ENCODE measurements around the gene ESR1. TPM values are rescaled to one million over a fixed set of nuclear protein-coding genes. Genes with fewer than 3 reads are reported as not detected.

Gene ESR1
- total and polyA plus RNA-seq, 12 donors: 0.28 to 9.4 (median 3.8) TPM

DNA sequence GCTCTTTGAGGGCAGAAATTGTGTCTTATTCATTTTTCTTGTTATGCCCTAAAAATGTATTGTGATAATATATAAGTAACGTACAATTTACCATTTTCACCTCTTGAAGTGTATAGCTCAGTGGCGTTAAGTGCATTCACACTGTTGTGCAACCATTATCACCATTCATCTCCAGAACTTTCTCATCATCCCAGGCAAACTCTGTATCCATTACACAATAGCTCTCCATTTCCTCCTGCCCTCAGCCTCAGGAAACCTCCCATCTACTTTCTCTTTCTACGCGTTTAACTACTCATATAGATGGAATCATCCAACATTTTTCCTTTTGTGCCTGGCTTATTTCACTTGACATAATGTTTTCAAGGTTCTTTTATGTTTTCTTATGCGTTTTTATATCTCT is 184.6 kb downstream of the ESR1 start:
- no peak overlapping the region for H3K27ac ChIP-seq
- H3K4me3 ChIP-seq: no peak overlapping the region
- no peaks in the 10 kb centered on the region for H3K36me3 ChIP-seq (replicated peaks in 1 of 2)
- WGBS, 4 donors: 74 to 82% (median 76%) methylated on average over 5 of the region's 5 CpGs
- no peaks in the 10 kb centered on the region for H3K27me3 ChIP-seq
- intact Hi-C loops (cut with DNase I): no loop called here
- no peaks in the 10 kb centered on the region for H3K9me3 ChIP-seq (replicated peaks in 1 of 3)
- no peaks in the 10 kb centered on the region for H3K4me1 ChIP-seq (replicated peaks in 1 of 2)
- no peak for DNase-seq
- TF ChIP-seq, protein P1, sequence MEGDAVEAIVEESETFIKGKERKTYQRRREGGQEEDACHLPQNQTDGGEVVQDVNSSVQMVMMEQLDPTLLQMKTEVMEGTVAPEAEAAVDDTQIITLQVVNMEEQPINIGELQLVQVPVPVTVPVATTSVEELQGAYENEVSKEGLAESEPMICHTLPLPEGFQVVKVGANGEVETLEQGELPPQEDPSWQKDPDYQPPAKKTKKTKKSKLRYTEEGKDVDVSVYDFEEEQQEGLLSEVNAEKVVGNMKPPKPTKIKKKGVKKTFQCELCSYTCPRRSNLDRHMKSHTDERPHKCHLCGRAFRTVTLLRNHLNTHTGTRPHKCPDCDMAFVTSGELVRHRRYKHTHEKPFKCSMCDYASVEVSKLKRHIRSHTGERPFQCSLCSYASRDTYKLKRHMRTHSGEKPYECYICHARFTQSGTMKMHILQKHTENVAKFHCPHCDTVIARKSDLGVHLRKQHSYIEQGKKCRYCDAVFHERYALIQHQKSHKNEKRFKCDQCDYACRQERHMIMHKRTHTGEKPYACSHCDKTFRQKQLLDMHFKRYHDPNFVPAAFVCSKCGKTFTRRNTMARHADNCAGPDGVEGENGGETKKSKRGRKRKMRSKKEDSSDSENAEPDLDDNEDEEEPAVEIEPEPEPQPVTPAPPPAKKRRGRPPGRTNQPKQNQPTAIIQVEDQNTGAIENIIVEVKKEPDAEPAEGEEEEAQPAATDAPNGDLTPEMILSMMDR (IDR thresholded peaks at IDR 0.05): no peak
- TF ChIP-seq POLR2A (IDR thresholded peaks at IDR 0.05): no peak

GRCh38 chr6:151993364-151993763 is 185.9 kb downstream of the ESR1 start:
- intact Hi-C loops (cut with DNase I): no loop called here
- DNase-seq: peak in 1 of 7 donors; percentile 17
- 39 to 67% (median 64%) methylated on average over 3 of the region's 3 CpGs for WGBS, 4 donors
- no peaks in the 10 kb centered on the region for H3K36me3 ChIP-seq (replicated peaks in 1 of 2)
- no peaks in the 10 kb centered on the region for H3K4me1 ChIP-seq (replicated peaks in 1 of 2)
- TF ChIP-seq, protein P1 (IDR thresholded peaks at IDR 0.05): no peak
- no peak for TF ChIP-seq POLR2A (IDR thresholded peaks at IDR 0.05)
- no peak overlapping the region for H3K27ac ChIP-seq
- no peak overlapping the region for H3K4me3 ChIP-seq
- H3K27me3 ChIP-seq: no peaks in the 10 kb centered on the region
- H3K9me3 ChIP-seq (replicated peaks in 1 of 3): no peaks in the 10 kb centered on the region

GRCh38 chr6:151998784-151999183 is 191.3 kb downstream of the ESR1 start:
- H3K27me3 ChIP-seq: no peaks in the 10 kb centered on the region
- H3K4me3 ChIP-seq: no peak overlapping the region
- no peak overlapping the region for H3K27ac ChIP-seq
- H3K4me1 ChIP-seq (replicated peaks in 1 of 2): no peaks in the 10 kb centered on the region
- no peaks in the 10 kb centered on the region for H3K36me3 ChIP-seq (replicated peaks in 1 of 2)
- no peak for DNase-seq
- no peak for TF ChIP-seq POLR2A (IDR thresholded peaks at IDR 0.05)
- TF ChIP-seq, protein P1 (IDR thresholded peaks at IDR 0.05): no peak
- no peaks in the 10 kb centered on the region for H3K9me3 ChIP-seq (replicated peaks in 1 of 3)
- intact Hi-C loops (cut with DNase I): no loop called here
- WGBS, 4 donors: 83 to 100% (median 90%) methylated on average over 1 of the region's 1 CpG

GRCh38 chr6:151999194-151999593 is 191.7 kb downstream of the ESR1 start:
- intact Hi-C loops (cut with DNase I): no loop called here
- WGBS, 4 donors: 50 to 64% (median 55%) methylated on average over 1 of the region's 1 CpG
- Histone ChIP-seq H3K9me3 (replicated peaks in 1 of 3) (no peaks in the 10 kb centered on the region), H3K36me3 (replicated peaks in 1 of 2) (no peaks in the 10 kb centered on the region), H3K27me3 (no peaks in the 10 kb centered on the region), H3K4me1 (replicated peaks in 1 of 2) (no peaks in the 10 kb centered on the region), H3K27ac (no peak overlapping the region), H3K4me3 (no peak overlapping the region)
- DNase-seq: no peak
- TF ChIP-seq, protein P1 (IDR thresholded peaks at IDR 0.05): no peak
- no peak for TF ChIP-seq POLR2A (IDR thresholded peaks at IDR 0.05)
